GM12878 (cell line): ENCODE data around the gene KCNA3. TPM values are rescaled to one million over a fixed set of nuclear protein-coding genes. Genes with fewer than 3 reads are reported as not detected.

Experiments used
- ATAC-seq: fragments of 200-7000 bp; cut with Tn5 transposase; 3 replicates; pipeline ENCODE4 v1.9.1; 2020; ENCODE audit warnings: mild to moderate bottlenecking, moderate library complexity
- BruUV-seq: library from RNA; stranded (reverse); fragments of 400-500 nt; replicated peaks from 2 replicates; lab custom pipeline; 2021; lab: Mats Ljungman, UMichigan
- CTCF ChIA-PET: fragments of 300-600 bp; sonication (Branson Sonifier 250); formaldehyde crosslinking; extraction: SDS; loops from one replicate; lab custom pipeline; 2021; ENCODE audit warnings: inconsistent platforms; lab: Yijun Ruan, JAX
- POLR2A ChIA-PET: fragments of 350-600 bp; formaldehyde crosslinking; extraction: SDS; loops from one replicate; lab custom pipeline; 2021; ENCODE audit warnings: inconsistent platforms; lab: Charles Lee
- RAD21 ChIA-PET: fragments of 300-600 bp; sonication (Branson Sonifier 250); formaldehyde crosslinking; loops from one replicate; lab custom pipeline; 2023; ENCODE audit warnings: antibody characterized with exemption; ENCODE audit not compliant: unreplicated experiment; lab: Charles Lee
- SMC1A ChIA-PET: fragments of 300-600 bp; sonication (Branson Sonifier 250); formaldehyde crosslinking; loops from one replicate; lab custom pipeline; 2023; ENCODE audit not compliant: unreplicated experiment, uncharacterized antibody; lab: Charles Lee
- DNase-seq: peaks from one replicate; pipeline ENCODE4 v3.0.0-alpha.2; 2011; ENCODE audit warnings: low read depth, low spot score
- FAIRE-seq: peaks from 3 replicates; lab custom pipeline; 2011; peaks lifted over from hg19 to GRCh38; lab: Jason Lieb, UNC
- H2AFZ ChIP-seq: 2 replicates; pipeline ENCODE4 v1.6.0; 2011; ENCODE audit warnings: low read depth, low read length, control low read depth; ENCODE audit not compliant: control insufficient read depth
- H3K27ac ChIP-seq: 2 replicates; pipeline ENCODE4 v1.5.1; 2011; ENCODE audit warnings: control low read depth; ENCODE audit not compliant: control insufficient read depth, insufficient read depth
- H3K27me3 ChIP-seq, 2 experiments: replicated peaks in 1 of 2; 2 replicates each; pipeline versions ENCODE4 v1.6.0 to v1.6.1; 2011; ENCODE audit warnings: low read length in 1 of 2; ENCODE audit not compliant: control insufficient read depth in 2 of 2, insufficient read depth in 2 of 2
- H3K36me3 ChIP-seq, 2 experiments: 2 replicates each; pipeline ENCODE4 v1.5.1; 2011; ENCODE audit warnings: low read length in 1 of 2; ENCODE audit not compliant: control insufficient read depth in 2 of 2, insufficient read depth in 2 of 2
- H3K4me1 ChIP-seq: 2 replicates; pipeline ENCODE4 v1.6.1; 2011; ENCODE audit warnings: mild to moderate bottlenecking, low read length, moderate library complexity, mixed read lengths; ENCODE audit not compliant: control insufficient read depth, insufficient read depth
- H3K4me2 ChIP-seq: 2 replicates; pipeline ENCODE4 v1.6.0; 2011; ENCODE audit warnings: control low read depth; ENCODE audit not compliant: control insufficient read depth, insufficient read depth
- H3K4me3 ChIP-seq: fragments of 200-600 bp; sonication (generic); 2 replicates; pipeline ENCODE4 v1.5.1; 2016
- H3K79me2 ChIP-seq: 2 replicates; pipeline ENCODE4 v1.6.0; 2011; ENCODE audit warnings: low read length; ENCODE audit not compliant: control insufficient read depth, insufficient read depth
- H3K9ac ChIP-seq: 2 replicates; pipeline ENCODE4 v1.8.0; 2011; ENCODE audit warnings: low read length, control low read depth, mixed read lengths; ENCODE audit not compliant: control insufficient read depth, insufficient read depth
- H3K9me3 ChIP-seq: replicated peaks from 3 replicates; pipeline ENCODE4 v1.5.1; 2011; ENCODE audit warnings: mild to moderate bottlenecking, low read length; ENCODE audit not compliant: control insufficient read depth, insufficient read depth
- H4K20me1 ChIP-seq: 2 replicates; pipeline ENCODE4 v1.6.0; 2011; ENCODE audit not compliant: control insufficient read depth, insufficient read depth
- BACH1 ChIP-seq: fragments of 450-650 bp; IDR thresholded peaks from 2 replicates; pipeline ENCODE4 v1.6.1; 2017; ENCODE audit warnings: mild to moderate bottlenecking, borderline replicate concordance
- BCL11A ChIP-seq: IDR thresholded peaks from 2 replicates; pipeline ENCODE4 v1.6.1; 2011; ENCODE audit warnings: low read depth, low read length
- CBX3 ChIP-seq: fragments of 200-600 bp; sonication (generic); IDR thresholded peaks from 2 replicates; pipeline ENCODE4 v1.6.1; 2016; ENCODE audit warnings: low read depth, borderline replicate concordance
- GABPA ChIP-seq: IDR thresholded peaks from 2 replicates; pipeline ENCODE4 v1.6.1; 2014; ENCODE audit warnings: antibody characterized with exemption, low read depth, mild to moderate bottlenecking, inconsistent platforms
- HSF1 ChIP-seq: fragments of 150-350 bp; IDR thresholded peaks from 2 replicates; pipeline ENCODE4 v1.6.1; 2014; ENCODE audit warnings: mild to moderate bottlenecking, low read depth, low read length
- JUNB ChIP-seq: IDR thresholded peaks from 2 replicates; pipeline ENCODE4 v1.6.1; 2016; ENCODE audit warnings: antibody characterized with exemption, mild to moderate bottlenecking
- LARP7 ChIP-seq: fragments of 450-650 bp; IDR thresholded peaks from 2 replicates; pipeline ENCODE4 v1.6.1; 2017; ENCODE audit warnings: mild to moderate bottlenecking
- NR2F1 ChIP-seq: fragments of 450-650 bp; conservative IDR thresholded peaks from 2 replicates; pipeline ENCODE4 v1.6.1; 2017; ENCODE audit warnings: mild to moderate bottlenecking
- POLR2AphosphoS2 ChIP-seq: IDR thresholded peaks from 2 replicates; pipeline ENCODE4 v1.6.1; 2011; ENCODE audit warnings: low read depth, mild to moderate bottlenecking, low read length, improper control_type of control experiment, moderate library complexity
- RB1 ChIP-seq: fragments of 450-650 bp; formaldehyde crosslinking; IDR thresholded peaks from 2 replicates; pipeline ENCODE4 v1.6.1; 2017; ENCODE audit warnings: mild to moderate bottlenecking, borderline replicate concordance
- SMAD5 ChIP-seq: IDR thresholded peaks from 2 replicates; pipeline ENCODE4 v1.6.1; 2016; ENCODE audit warnings: antibody characterized with exemption, low read depth
- STAT1 ChIP-seq: fragments of 450-650 bp; conservative IDR thresholded peaks from 2 replicates; pipeline ENCODE4 v1.6.1; 2014; ENCODE audit warnings: antibody characterized with exemption, mild to moderate bottlenecking
- TAF1 ChIP-seq: IDR thresholded peaks from 2 replicates; pipeline ENCODE4 v1.6.1; 2011; ENCODE audit warnings: mild to moderate bottlenecking, low read depth, low read length, borderline replicate concordance
- WGBS: methylation state at CpG from one replicate; pipeline ENCODE4 v1.1.6; 2016; ENCODE audit warnings: low lambda C conversion rate; ENCODE audit not compliant: insufficient replicate concordance, insufficient coverage; ENCODE audit errors: missing lambda C conversion rate; 5-methylcytosine and 5-hydroxymethylcytosine counted together
- in situ Hi-C: fragments of 300-500 bp; cut with MboI; formaldehyde crosslinking; loops from 9 replicates; pipeline ENCODE4 v1.14.3; 2018; ENCODE audit warnings: mixed read lengths
- intact Hi-C: fragments of 100-400 bp; cut with micrococcal nuclease; formaldehyde crosslinking; loops from one replicate; pipeline ENCODE4 v1.14.2; 2022; ENCODE audit not compliant: unreplicated experiment
- polyA plus RNA-seq, 11 experiments: library from polyadenylated mRNA; depleted of rRNA in 4 of 11; unstranded in 6 of 11; stranded (reverse) in 5 of 11; fragments of >200 nt; fragmentation: Nextera tagmentation in 4 of 11; fragmentation: Illumina TruSeq in 1 of 11; extraction: Ambion mirVana in 4 of 11; extraction: Trizol in 1 of 11; gene quantifications; 1 replicate in 1 of 11; 2 replicates in 10 of 11; pipeline versions ENCODE4 v1.2.1 to v1.2.3, GENCODE V29; 2011 to 2016; ENCODE audit warnings: inconsistent platforms in 2 of 11, missing spikeins in 2 of 11, low read depth in 1 of 11
- total RNA-seq, 4 experiments: library from RNA; depleted of rRNA in 3 of 4; stranded (reverse); fragments of >200 nt in 3 of 4; fragmentation: Illumina TruSeq in 1 of 4; extraction: Trizol in 1 of 4; gene quantifications; 2 replicates each; pipeline versions ENCODE4 v1.2.1 to v1.2.3, GENCODE V29; 2013 to 2021

Gene KCNA3
- total and polyA plus RNA-seq, 10 of the 15 experiments (the other 5 are each of a cell fraction or from before 2014, with no cell fraction given) = 0.10 to 3.3 (median 1.7) TPM

DNA sequence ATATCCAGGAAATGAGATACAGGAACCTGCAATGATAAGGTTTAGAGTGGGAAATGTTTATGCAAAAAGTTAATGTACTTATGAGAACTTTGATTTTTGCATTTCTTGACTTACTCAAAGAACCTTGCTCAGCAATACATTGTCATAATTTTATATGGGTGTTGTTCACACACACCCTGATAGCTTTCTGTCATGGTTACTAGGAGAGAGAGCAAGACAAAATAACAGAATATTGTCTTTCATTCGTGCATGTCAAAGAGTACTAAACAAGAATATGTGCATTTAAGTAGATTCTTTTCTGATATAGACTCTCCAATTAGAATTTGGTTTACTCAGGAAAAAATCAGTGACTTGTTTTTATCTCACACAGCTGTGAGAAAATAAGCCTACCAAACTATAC lies 27.5 kb upstream of the KCNA3 start (continued):
- no peak for TF ChIP-seq BACH1
- TF ChIP-seq CBX3 = no peak
- no peak for TF ChIP-seq RB1
- no peak for TF ChIP-seq STAT1
- TF ChIP-seq TAF1 = no peak
- TF ChIP-seq POLR2AphosphoS2 = no peak
- TF ChIP-seq JUNB = no peak

DNA sequence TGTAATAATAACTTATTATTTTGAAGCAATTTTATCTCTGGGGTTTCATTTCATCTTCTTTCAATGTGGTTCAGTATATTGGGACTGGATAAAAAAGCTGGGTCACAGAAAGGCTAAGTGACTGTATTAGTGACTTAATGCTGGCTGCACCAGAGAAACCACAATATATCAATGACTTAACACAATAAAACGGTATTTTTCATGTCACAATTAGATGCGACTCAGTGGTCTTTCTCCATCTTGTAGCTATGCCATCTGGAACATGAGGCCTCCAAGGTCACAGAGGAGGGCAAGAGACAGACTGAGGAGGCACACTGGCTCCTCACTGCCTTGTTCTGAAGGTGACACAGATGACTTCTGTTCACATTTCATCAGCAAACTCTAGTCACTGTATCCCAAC lies 26.0 kb upstream of the KCNA3 start:
- RAD21 ChIA-PET = interaction anchor here (1.0 kb wide), 1 partner anchor 66 kb away, joined by 3 read pairs; no protein-coding TSS in a partner anchor
- FAIRE-seq (no peak), DNase-seq (no peak), ATAC-seq (no peak)
- H4K20me1 ChIP-seq = no peaks in the 10 kb centered on the region
- BruUV-seq = no TSS peak
- H3K27ac ChIP-seq = no peak overlapping the region
- POLR2A ChIA-PET = no interaction called here
- no peaks in the 10 kb centered on the region for H3K36me3 ChIP-seq
- H2AFZ ChIP-seq = no peak overlapping the region
- no peak overlapping the region for H3K9ac ChIP-seq
- no peak overlapping the region for H3K4me2 ChIP-seq
- intact Hi-C loops = no loop called here
- no peaks in the 10 kb centered on the region for H3K9me3 ChIP-seq
- H3K79me2 ChIP-seq = no peaks in the 10 kb centered on the region
- 14% methylated on average over 2 of the region's 2 CpGs for WGBS
- TF ChIP-seq HSF1 (no peak), NR2F1 (no peak), SMAD5 (no peak), GABPA (no peak), BCL11A (no peak), LARP7 (no peak)
- CTCF ChIA-PET = no interaction called here
- no peaks in the 10 kb centered on the region for H3K4me1 ChIP-seq
- H3K4me3 ChIP-seq = no peak overlapping the region
- in situ Hi-C loops = no loop called here
- SMC1A ChIA-PET = no interaction called here
- H3K27me3 ChIP-seq = no peaks in the 10 kb centered on the region
